ENCODE measurements around the gene UGT1A6.
"Not testable (repeated sequence)": the region's sequence is repeated elsewhere in the genome, so short reads cannot be mapped to it uniquely, and the experiment has no call there.

The UGT1A6 gene

GRCh38 chr2:233692648-233693047 lies at the start of gene UGT1A6:
TSS of gene UGT1A6 (plus strand) at chr2:233692890. CDS start at chr2:233693005, 115 bp downstream.
- Histone ChIP-seq H3K36me3 (ENCODE audit: control insufficient read depth, insufficient read depth, low read length) (no peaks in the 10 kb centered on the region), H3K27me3 (ENCODE audit: control insufficient read depth, insufficient read depth, low read length) (no peaks in the 10 kb centered on the region), H3K4me3 (ENCODE audit: low read length) (no peak within 1 kb of the TSS), H3K9me3 (ENCODE audit: control insufficient read depth, insufficient read depth, low read length) (no peaks in the 10 kb centered on the region), H3K4me1 (ENCODE audit: control insufficient read depth, insufficient read depth, low read length) (peaks cover 2% of the 10 kb centered on the region; the same call in 1 of the 2 replicates), H3K27ac (ENCODE audit: low read length) (no peak within 1 kb of the TSS)
- WGBS (ENCODE audit: insufficient coverage, insufficient read length): no CpG with 5 or more reads among the region's 4 CpGs
- DNase-seq (ENCODE audit: low read depth, low spot score): no peak

- Histone ChIP-seq H3K36me3 (ENCODE audit: control insufficient read depth, insufficient read depth, low read length) (no peaks in the 10 kb centered on the region), H3K27ac (ENCODE audit: low read length) (no peak overlapping the region), H3K4me3 (ENCODE audit: low read length) (no peak overlapping the region), H3K4me1 (ENCODE audit: control insufficient read depth, insufficient read depth, low read length) (no peaks in the 10 kb centered on the region), H3K9me3 (ENCODE audit: control insufficient read depth, insufficient read depth, low read length) (no peaks in the 10 kb centered on the region; the same call in 1 of the 2 replicates), H3K27me3 (ENCODE audit: control insufficient read depth, insufficient read depth, low read length) (no peaks in the 10 kb centered on the region)
- WGBS (ENCODE audit: insufficient coverage, insufficient read length): no CpG with 5 or more reads among the region's 1 CpG
- DNase-seq (ENCODE audit: low read depth, low spot score): peak; percentile 16
Measured at GRCh38 chr2:233643128-233643527, 49.6 kb upstream of the UGT1A6 start.

- H3K27me3 ChIP-seq (ENCODE audit: control insufficient read depth, insufficient read depth, low read length); H3K27ac ChIP-seq (ENCODE audit: low read length); H3K4me1 ChIP-seq (ENCODE audit: control insufficient read depth, insufficient read depth, low read length); DNase-seq (ENCODE audit: low read depth, low spot score); H3K36me3 ChIP-seq (ENCODE audit: control insufficient read depth, insufficient read depth, low read length); H3K4me3 ChIP-seq (ENCODE audit: low read length); H3K9me3 ChIP-seq (ENCODE audit: control insufficient read depth, insufficient read depth, low read length): not testable (repeated sequence)
- WGBS (ENCODE audit: insufficient coverage, insufficient read length): no CpG with 5 or more reads among the region's 3 CpGs
Measured at GRCh38 chr2:233646033-233646432, 46.7 kb upstream of the UGT1A6 start.

GRCh38 chr2:233650981-233651380 lies 41.7 kb upstream of the UGT1A6 start:
- no CpG with 5 or more reads among the region's 4 CpGs for WGBS (ENCODE audit: insufficient coverage, insufficient read length)
- Histone ChIP-seq H3K27ac (ENCODE audit: low read length) (no peak overlapping the region), H3K36me3 (ENCODE audit: control insufficient read depth, insufficient read depth, low read length) (no peaks in the 10 kb centered on the region), H3K9me3 (ENCODE audit: control insufficient read depth, insufficient read depth, low read length) (no peaks in the 10 kb centered on the region; the same call in 1 of the 2 replicates), H3K4me3 (ENCODE audit: low read length) (no peak overlapping the region), H3K27me3 (ENCODE audit: control insufficient read depth, insufficient read depth, low read length) (no peaks in the 10 kb centered on the region), H3K4me1 (ENCODE audit: control insufficient read depth, insufficient read depth, low read length) (no peaks in the 10 kb centered on the region)
- DNase-seq (ENCODE audit: low read depth, low spot score): no peak

GRCh38 chr2:233651430-233651829 lies 41.3 kb upstream of the UGT1A6 start:
- Histone ChIP-seq H3K27me3 (ENCODE audit: control insufficient read depth, insufficient read depth, low read length) (no peaks in the 10 kb centered on the region), H3K27ac (ENCODE audit: low read length) (no peak overlapping the region), H3K4me1 (ENCODE audit: control insufficient read depth, insufficient read depth, low read length) (no peaks in the 10 kb centered on the region), H3K4me3 (ENCODE audit: low read length) (no peak overlapping the region), H3K9me3 (ENCODE audit: control insufficient read depth, insufficient read depth, low read length) (no peaks in the 10 kb centered on the region), H3K36me3 (ENCODE audit: control insufficient read depth, insufficient read depth, low read length) (no peaks in the 10 kb centered on the region)
- no CpG with 5 or more reads among the region's 2 CpGs for WGBS (ENCODE audit: insufficient coverage, insufficient read length)
- no peak for DNase-seq (ENCODE audit: low read depth, low spot score)

GRCh38 chr2:233654501-233654900 lies 38.2 kb upstream of the UGT1A6 start:
- no CpG with 5 or more reads among the region's 6 CpGs for WGBS (ENCODE audit: insufficient coverage, insufficient read length)
- DNase-seq (ENCODE audit: low read depth, low spot score): no peak

GRCh38 chr2:233655043-233655442 lies 37.6 kb upstream of the UGT1A6 start:
- Histone ChIP-seq H3K36me3 (ENCODE audit: control insufficient read depth, insufficient read depth, low read length) (no peaks in the 10 kb centered on the region), H3K9me3 (ENCODE audit: control insufficient read depth, insufficient read depth, low read length) (no peaks in the 10 kb centered on the region), H3K4me3 (ENCODE audit: low read length) (no peak overlapping the region), H3K27me3 (ENCODE audit: control insufficient read depth, insufficient read depth, low read length) (no peaks in the 10 kb centered on the region), H3K27ac (ENCODE audit: low read length) (no peak overlapping the region), H3K4me1 (ENCODE audit: control insufficient read depth, insufficient read depth, low read length) (no peaks in the 10 kb centered on the region)
- WGBS (ENCODE audit: insufficient coverage, insufficient read length): no CpG with 5 or more reads among the region's 1 CpG
- no peak for DNase-seq (ENCODE audit: low read depth, low spot score)

More at GRCh38 chr2:233654501-233654900, 38.2 kb upstream of the UGT1A6 start:
- Histone ChIP-seq H3K27ac (ENCODE audit: low read length) (no peak overlapping the region), H3K9me3 (ENCODE audit: control insufficient read depth, insufficient read depth, low read length) (no peaks in the 10 kb centered on the region), H3K36me3 (ENCODE audit: control insufficient read depth, insufficient read depth, low read length) (no peaks in the 10 kb centered on the region), H3K4me1 (ENCODE audit: control insufficient read depth, insufficient read depth, low read length) (no peaks in the 10 kb centered on the region), H3K27me3 (ENCODE audit: control insufficient read depth, insufficient read depth, low read length) (no peaks in the 10 kb centered on the region), H3K4me3 (ENCODE audit: low read length) (no peak overlapping the region)

GRCh38 chr2:233655943-233656342 lies 36.7 kb upstream of the UGT1A6 start:
- H3K9me3 ChIP-seq (ENCODE audit: control insufficient read depth, insufficient read depth, low read length); H3K36me3 ChIP-seq (ENCODE audit: control insufficient read depth, insufficient read depth, low read length); H3K27ac ChIP-seq (ENCODE audit: low read length); H3K4me1 ChIP-seq (ENCODE audit: control insufficient read depth, insufficient read depth, low read length); DNase-seq (ENCODE audit: low read depth, low spot score); H3K4me3 ChIP-seq (ENCODE audit: low read length); H3K27me3 ChIP-seq (ENCODE audit: control insufficient read depth, insufficient read depth, low read length): not testable (repeated sequence)
- no CpG with 5 or more reads among the region's 3 CpGs for WGBS (ENCODE audit: insufficient coverage, insufficient read length)

GRCh38 chr2:233656443-233656842 lies 36.2 kb upstream of the UGT1A6 start:
- H3K9me3 ChIP-seq (ENCODE audit: control insufficient read depth, insufficient read depth, low read length): no peaks in the 10 kb centered on the region
- no peaks in the 10 kb centered on the region for H3K27me3 ChIP-seq (ENCODE audit: control insufficient read depth, insufficient read depth, low read length)
- no peak for DNase-seq (ENCODE audit: low read depth, low spot score)
- no peaks in the 10 kb centered on the region for H3K36me3 ChIP-seq (ENCODE audit: control insufficient read depth, insufficient read depth, low read length)
- no peak overlapping the region for H3K27ac ChIP-seq (ENCODE audit: low read length)
- WGBS (ENCODE audit: insufficient coverage, insufficient read length): no CpG with 5 or more reads among the region's 10 CpGs
- no peaks in the 10 kb centered on the region for H3K4me1 ChIP-seq (ENCODE audit: control insufficient read depth, insufficient read depth, low read length)
- no peak overlapping the region for H3K4me3 ChIP-seq (ENCODE audit: low read length)

GRCh38 chr2:233658610-233659009 lies 34.1 kb upstream of the UGT1A6 start:
- Histone ChIP-seq H3K4me1 (ENCODE audit: control insufficient read depth, insufficient read depth, low read length) (no peaks in the 10 kb centered on the region), H3K27ac (ENCODE audit: low read length) (no peak overlapping the region), H3K36me3 (ENCODE audit: control insufficient read depth, insufficient read depth, low read length) (no peaks in the 10 kb centered on the region), H3K9me3 (ENCODE audit: control insufficient read depth, insufficient read depth, low read length) (no peaks in the 10 kb centered on the region), H3K4me3 (ENCODE audit: low read length) (no peak overlapping the region), H3K27me3 (ENCODE audit: control insufficient read depth, insufficient read depth, low read length) (no peaks in the 10 kb centered on the region)
- no peak for DNase-seq (ENCODE audit: low read depth, low spot score)

GRCh38 chr2:233663911-233664310 lies 28.8 kb upstream of the UGT1A6 start:
- no peaks in the 10 kb centered on the region for H3K36me3 ChIP-seq (ENCODE audit: control insufficient read depth, insufficient read depth, low read length)
- no peaks in the 10 kb centered on the region for H3K27me3 ChIP-seq (ENCODE audit: control insufficient read depth, insufficient read depth, low read length)
- no peaks in the 10 kb centered on the region for H3K9me3 ChIP-seq (ENCODE audit: control insufficient read depth, insufficient read depth, low read length)
- H3K4me3 ChIP-seq (ENCODE audit: low read length): no peak overlapping the region
- H3K27ac ChIP-seq (ENCODE audit: low read length): no peak overlapping the region
- no peaks in the 10 kb centered on the region for H3K4me1 ChIP-seq (ENCODE audit: control insufficient read depth, insufficient read depth, low read length)
- no peak for DNase-seq (ENCODE audit: low read depth, low spot score)
- no CpG with 5 or more reads among the region's 1 CpG for WGBS (ENCODE audit: insufficient coverage, insufficient read length)
